ENCODE results near the gene TMEM141. TPM values are rescaled to one million over a fixed set of nuclear protein-coding genes. Genes with fewer than 3 reads are reported as not detected.

Gene TMEM141
- total and polyA plus RNA-seq, 10 of the 15 experiments (the other 5 are each of a cell fraction or from before 2014, with no cell fraction given) = 7.8 to 48.6 (median 34.4) TPM

- no peaks in the 10 kb centered on the region for H3K4me1 ChIP-seq (ENCODE audit: control insufficient read depth, insufficient read depth, low read length)
- H3K4me2 ChIP-seq (ENCODE audit: control insufficient read depth, insufficient read depth) = no peak overlapping the region
- BruUV-seq (replicated peaks) = no TSS peak
- H3K79me2 ChIP-seq (ENCODE audit: control insufficient read depth, insufficient read depth, low read length) = no peaks in the 10 kb centered on the region
- ATAC-seq (no peak), DNase-seq (ENCODE audit: low read depth, low spot score) (no peak), FAIRE-seq (no peak)
- no peak overlapping the region for H3K9ac ChIP-seq (ENCODE audit: control insufficient read depth, insufficient read depth, low read length)
- peaks cover 6% of the 10 kb centered on the region; the same call in 2 of the 3 replicates for H3K9me3 ChIP-seq (replicated peaks; ENCODE audit: control insufficient read depth, insufficient read depth, low read length)
- ChIA-PET POLR2A (no interaction called here), RAD21 (ENCODE audit: unreplicated experiment) (no interaction called here), CTCF (no interaction called here), SMC1A (ENCODE audit: uncharacterized antibody, unreplicated experiment) (no interaction called here)
- no peaks in the 10 kb centered on the region for H4K20me1 ChIP-seq (ENCODE audit: control insufficient read depth, insufficient read depth)
- no peak overlapping the region for H3K27ac ChIP-seq (ENCODE audit: control insufficient read depth, insufficient read depth)
- intact Hi-C loops (cut with micrococcal nuclease; ENCODE audit: unreplicated experiment) (no loop called here), in situ Hi-C loops (cut with MboI) (no loop called here)
- no peaks in the 10 kb centered on the region for H3K36me3 ChIP-seq (ENCODE audit: control insufficient read depth in 2 of 2, insufficient read depth in 2 of 2, low read length in 1 of 2)
- peaks cover 0 to 1% of the 10 kb centered on the region in 2 experiments; a peak in 1 of 4 replicates for H3K27me3 ChIP-seq (replicated peaks in 1 of 2; ENCODE audit: control insufficient read depth in 2 of 2, insufficient read depth in 2 of 2, low read length in 1 of 2)
- H3K4me3 ChIP-seq = no peak overlapping the region
- TF ChIP-seq ZSCAN29 (IDR thresholded peaks at IDR 0.05) = no peak
- no peak for TF ChIP-seq TBL1XR1 (IDR thresholded peaks at IDR 0.05; ENCODE audit: low read depth, low read length)
- TF ChIP-seq RBBP5 (conservative IDR thresholded peaks at IDR 0.05) = no peak
- no peak for TF ChIP-seq SP1 (IDR thresholded peaks at IDR 0.05; ENCODE audit: low read depth, low read length)
- no peak for TF ChIP-seq IRF5 (IDR thresholded peaks at IDR 0.05; ENCODE audit: borderline replicate concordance)
- TF ChIP-seq ZBTB40 (IDR thresholded peaks at IDR 0.05; ENCODE audit: borderline replicate concordance) = no peak
- no peak for TF ChIP-seq BACH1 (IDR thresholded peaks at IDR 0.05; ENCODE audit: borderline replicate concordance)
- no peak for TF ChIP-seq CEBPB (IDR thresholded peaks at IDR 0.05; ENCODE audit: borderline replicate concordance in 1 of 2, low read depth in 2 of 2, low read length in 2 of 2)
- no peak for TF ChIP-seq NFXL1 (IDR thresholded peaks at IDR 0.05; ENCODE audit: borderline replicate concordance)
- TF ChIP-seq PRDM15 (CRISPR knock-in tag; IDR thresholded peaks at IDR 0.05) = no peak
- H2AFZ ChIP-seq (ENCODE audit: control insufficient read depth, low read depth, low read length) = no peak overlapping the region
- WGBS (ENCODE audit: insufficient coverage, insufficient replicate concordance, low lambda C conversion rate, missing lambda C conversion rate) = 63% methylated on average over 6 of the region's 6 CpGs
Measured at GRCh38 chr9:136775191-136775590, 16.0 kb upstream of the TMEM141 start.
